Keratinocyte (primary cell): ENCODE measurements around the gene JMJD1C. TPM values are rescaled to one million over a fixed set of nuclear protein-coding genes. Genes with fewer than 3 reads are reported as not detected.

Experiments used
- DNase-seq: peaks from one replicate; pipeline ENCODE4 v3.0.0-alpha.2; 2011; ENCODE audit warnings: low read depth, missing footprints, low spot score
- FAIRE-seq: peaks from 2 replicates; lab custom pipeline; 2011; peaks lifted over from hg19 to GRCh38; lab: Jason Lieb, UNC
- H2AFZ ChIP-seq: 2 replicates; pipeline ENCODE4 v1.6.0; 2012; ENCODE audit warnings: low read length, control low read depth, inconsistent platforms; ENCODE audit not compliant: control insufficient read depth
- H3K27ac ChIP-seq: 2 replicates; pipeline ENCODE4 v1.5.1; 2011; ENCODE audit warnings: low read length; ENCODE audit not compliant: control insufficient read depth, insufficient read depth
- H3K27me3 ChIP-seq: 3 replicates; pipeline ENCODE4 v1.6.0; 2011; ENCODE audit warnings: low read length; ENCODE audit not compliant: control insufficient read depth, insufficient read depth; ENCODE audit errors: extremely low read depth
- H3K36me3 ChIP-seq, 2 experiments: 2 replicates in 1 of 2; 3 replicates in 1 of 2; pipeline ENCODE4 v1.5.1; 2011; ENCODE audit warnings: low read length in 2 of 2, mild to moderate bottlenecking in 1 of 2; ENCODE audit not compliant: control insufficient read depth in 2 of 2, insufficient read depth in 2 of 2; ENCODE audit errors: extremely low read depth in 1 of 2
- H3K4me1 ChIP-seq: 3 replicates; pipeline ENCODE4 v1.5.1; 2011; ENCODE audit warnings: low read length; ENCODE audit not compliant: control insufficient read depth, insufficient read depth; ENCODE audit errors: extremely low read depth
- H3K4me2 ChIP-seq: 3 replicates; pipeline ENCODE4 v1.6.0; 2011; ENCODE audit warnings: low read depth, low read length; ENCODE audit not compliant: control insufficient read depth, insufficient read depth; ENCODE audit errors: extremely low read depth
- H3K4me3 ChIP-seq, 3 experiments: fragments of 200-600 bp in 1 of 3; sonication (generic) in 1 of 3; 2 replicates in 2 of 3; 3 replicates in 1 of 3; pipeline ENCODE4 v1.5.1; 2011 to 2016; ENCODE audit warnings: low read length in 3 of 3, mild to moderate bottlenecking in 3 of 3, control low read depth in 2 of 3, inconsistent platforms in 1 of 3, low read depth in 1 of 3, mixed read lengths in 1 of 3, mixed run types in 1 of 3, moderate library complexity in 1 of 3; ENCODE audit not compliant: control insufficient read depth in 2 of 3, insufficient read depth in 2 of 3; ENCODE audit errors: extremely low read depth in 1 of 3
- H3K79me2 ChIP-seq: 2 replicates; pipeline ENCODE4 v1.6.0; 2012; ENCODE audit warnings: low read length; ENCODE audit not compliant: control insufficient read depth, insufficient read depth
- H3K9ac ChIP-seq: 3 replicates; pipeline ENCODE4 v1.6.0; 2011; ENCODE audit warnings: low read length; ENCODE audit not compliant: control insufficient read depth, insufficient read depth; ENCODE audit errors: extremely low read depth
- H3K9me1 ChIP-seq: 3 replicates; pipeline ENCODE4 v1.6.0; 2011; ENCODE audit warnings: low read length; ENCODE audit not compliant: control insufficient read depth, insufficient read depth; ENCODE audit errors: extremely low read depth
- H3K9me3 ChIP-seq: 2 replicates; pipeline ENCODE4 v1.5.1; 2012; ENCODE audit warnings: low read depth, low read length; ENCODE audit not compliant: control insufficient read depth
- H4K20me1 ChIP-seq: 3 replicates; pipeline ENCODE4 v1.6.0; 2011; ENCODE audit warnings: low read length; ENCODE audit not compliant: control insufficient read depth, insufficient read depth; ENCODE audit errors: extremely low read depth
- EZH2 ChIP-seq: IDR thresholded peaks from one replicate; pipeline ENCODE4 v1.6.1; 2012; ENCODE audit warnings: inconsistent platforms, mild to moderate bottlenecking, low read length, moderate library complexity
- dilution Hi-C: fragments of 300-500 bp; cut with MboI; formaldehyde crosslinking; loops from one replicate; pipeline ENCODE4 v1.7.0; 2020; ENCODE audit warnings: low sequenced_read_pairs; ENCODE audit not compliant: extremely low pct_ligation_motif_present
- polyA plus RNA-seq, 5 experiments: library from polyadenylated mRNA; depleted of rRNA in 3 of 5; stranded (reverse) in 3 of 5; stranded (forward) in 1 of 5; unstranded in 1 of 5; fragments of >200 nt; gene quantifications; 1 replicate in 1 of 5; 2 replicates in 3 of 5; 3 replicates in 1 of 5; pipeline versions ENCODE4 v1.2.1 to v1.2.3, GENCODE V29; 2011 to 2012; ENCODE audit warnings: missing spikeins in 2 of 5, low read depth in 1 of 5, low replicate concordance in 1 of 5
- TF ChIP-seq, protein P1 (sequence below), 3 experiments: IDR thresholded peaks in 1 of 3; conservative IDR thresholded peaks in 1 of 3; optimal IDR thresholded peaks in 1 of 3; 2 replicates in 2 of 3; 3 replicates in 1 of 3; pipeline versions ENCODE3 to v1.5.1; 2011; ENCODE audit warnings: low read length in 3 of 3, mild to moderate bottlenecking in 3 of 3, moderate library complexity in 2 of 3, control low read depth in 1 of 3, inconsistent platforms in 1 of 3; ENCODE audit not compliant: insufficient read depth in 2 of 3; ENCODE audit errors: extremely low read depth in 1 of 3

JMJD1C gene
- polyA plus RNA-seq, 1 donor (not counting 4 experiments of a cell fraction or from before 2014, with no cell fraction given): 38.2 TPM

- Histone ChIP-seq H3K27ac (peak overlapping the region; percentile 97), H3K4me3 (peak overlapping the region; percentile 54 to 88 (median 83)), H3K4me2 (peak overlapping the region; percentile 79), H2AFZ (no peak overlapping the region), H3K79me2 (peaks cover 65% of the 10 kb centered on the region), H3K27me3 (no peaks in the 10 kb centered on the region), H3K4me1 (peaks cover 5% of the 10 kb centered on the region), H3K9me1 (no peaks in the 10 kb centered on the region), H3K9me3 (no peaks in the 10 kb centered on the region), H3K9ac (peak overlapping the region; percentile 96), H4K20me1 (no peaks in the 10 kb centered on the region), H3K36me3 (no peaks in the 10 kb centered on the region)
- dilution Hi-C loops: no loop called here
- FAIRE-seq: no peak
- TF ChIP-seq, protein P1, sequence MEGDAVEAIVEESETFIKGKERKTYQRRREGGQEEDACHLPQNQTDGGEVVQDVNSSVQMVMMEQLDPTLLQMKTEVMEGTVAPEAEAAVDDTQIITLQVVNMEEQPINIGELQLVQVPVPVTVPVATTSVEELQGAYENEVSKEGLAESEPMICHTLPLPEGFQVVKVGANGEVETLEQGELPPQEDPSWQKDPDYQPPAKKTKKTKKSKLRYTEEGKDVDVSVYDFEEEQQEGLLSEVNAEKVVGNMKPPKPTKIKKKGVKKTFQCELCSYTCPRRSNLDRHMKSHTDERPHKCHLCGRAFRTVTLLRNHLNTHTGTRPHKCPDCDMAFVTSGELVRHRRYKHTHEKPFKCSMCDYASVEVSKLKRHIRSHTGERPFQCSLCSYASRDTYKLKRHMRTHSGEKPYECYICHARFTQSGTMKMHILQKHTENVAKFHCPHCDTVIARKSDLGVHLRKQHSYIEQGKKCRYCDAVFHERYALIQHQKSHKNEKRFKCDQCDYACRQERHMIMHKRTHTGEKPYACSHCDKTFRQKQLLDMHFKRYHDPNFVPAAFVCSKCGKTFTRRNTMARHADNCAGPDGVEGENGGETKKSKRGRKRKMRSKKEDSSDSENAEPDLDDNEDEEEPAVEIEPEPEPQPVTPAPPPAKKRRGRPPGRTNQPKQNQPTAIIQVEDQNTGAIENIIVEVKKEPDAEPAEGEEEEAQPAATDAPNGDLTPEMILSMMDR (optimal IDR thresholded peaks at IDR 0.05 in 1 of 3, IDR thresholded peaks at IDR 0.05 in 1 of 3, conservative IDR thresholded peaks at IDR 0.05 in 1 of 3; ENCODE audit: extremely low read depth in 1 of 3, insufficient read depth in 2 of 3, low read length in 3 of 3): no peak
- TF ChIP-seq EZH2: no peak
- DNase-seq: no peak
Measured at GRCh38 chr10:63268149-63268797, 197.5 kb downstream of the JMJD1C start.

GRCh38 chr10:63267414-63268148, 198.2 kb downstream of the JMJD1C start:
- FAIRE-seq: peak; percentile 73

More at GRCh38 chr10:63267414-63268148, 198.2 kb downstream of the JMJD1C start:
- no peak for DNase-seq
- no peaks in the 10 kb centered on the region for H3K36me3 ChIP-seq
- H3K79me2 ChIP-seq: peaks cover 68% of the 10 kb centered on the region
- peaks cover 5% of the 10 kb centered on the region for H3K4me1 ChIP-seq
- H2AFZ ChIP-seq: no peak overlapping the region
- TF ChIP-seq, protein P1 (optimal IDR thresholded peaks at IDR 0.05 in 1 of 3, IDR thresholded peaks at IDR 0.05 in 1 of 3, conservative IDR thresholded peaks at IDR 0.05 in 1 of 3; ENCODE audit: extremely low read depth in 1 of 3, insufficient read depth in 2 of 3, low read length in 3 of 3): no peak
- no peak for TF ChIP-seq EZH2
- H3K27me3 ChIP-seq: no peaks in the 10 kb centered on the region
- H3K4me3 ChIP-seq: peak overlapping the region; percentile 54 to 88 (median 83)
- no peaks in the 10 kb centered on the region for H3K9me1 ChIP-seq
- dilution Hi-C loops: no loop called here
- peak overlapping the region; percentile 96 for H3K9ac ChIP-seq
- no peaks in the 10 kb centered on the region for H3K9me3 ChIP-seq
- no peaks in the 10 kb centered on the region for H4K20me1 ChIP-seq
- H3K4me2 ChIP-seq: peak overlapping the region; percentile 80
- peak overlapping the region; percentile 97 for H3K27ac ChIP-seq
